HG02642 (cell line): Measurements from ENCODE around the gene TAPBPL.
A peak's percentile ranks its signal among the peaks of the same experiment; 100 is the strongest.
"Not testable (repeated sequence)": the region's sequence is repeated elsewhere in the genome, so short reads cannot be mapped to it uniquely, and the experiment has no call there.

Experiments used
- ATAC-seq: cut with Tn5 transposase; IDR thresholded peaks from one replicate; pipeline ENCODE4 v1.9.1; 2021; ENCODE audit warnings: mild to moderate bottlenecking; ENCODE audit not compliant: unreplicated experiment, poor library complexity

TAPBPL gene

GRCh38 chr12:6451348-6452244 lies at the start of gene TAPBPL:
TAPBPL (plus strand) TSS chr12:6452042; CDS start chr12:6452249, 207 bp downstream.
- peak; percentile 64 for ATAC-seq

GRCh38 chr12:6404390-6404789 lies 47.5 kb upstream of the TAPBPL start:
- no peak for ATAC-seq

- no peak for ATAC-seq
Observed at GRCh38 chr12:6405963-6406362, 45.9 kb upstream of the TAPBPL start.

- ATAC-seq = no peak
Observed at GRCh38 chr12:6407236-6407954, 44.4 kb upstream of the TAPBPL start.

GRCh38 chr12:6416596-6416995 lies 35.2 kb upstream of the TAPBPL start:
- ATAC-seq = no peak

- ATAC-seq = no peak
Observed at GRCh38 chr12:6418796-6419195, 33.0 kb upstream of the TAPBPL start.

- no peak for ATAC-seq
Observed at GRCh38 chr12:6420364-6420763, 31.5 kb upstream of the TAPBPL start.

- peak; percentile 38 for ATAC-seq
Observed at GRCh38 chr12:6423267-6424007, 28.4 kb upstream of the TAPBPL start.

- no peak for ATAC-seq
Observed at GRCh38 chr12:6424008-6424347, 27.9 kb upstream of the TAPBPL start.

- ATAC-seq = no peak
Observed at GRCh38 chr12:6424866-6425265, 27.0 kb upstream of the TAPBPL start.

GRCh38 chr12:6425590-6426531 lies 26.0 kb upstream of the TAPBPL start:
- ATAC-seq = no peak

GRCh38 chr12:6426882-6427671 lies 24.8 kb upstream of the TAPBPL start:
- peak; percentile 72 for ATAC-seq

- ATAC-seq = not testable (repeated sequence)
Observed at GRCh38 chr12:6427796-6428195, 24.0 kb upstream of the TAPBPL start.

- ATAC-seq = no peak
Observed at GRCh38 chr12:6428326-6428725, 23.5 kb upstream of the TAPBPL start.

GRCh38 chr12:6430124-6430989 lies 21.5 kb upstream of the TAPBPL start:
- ATAC-seq = no peak

GRCh38 chr12:6432991-6433390 lies 18.9 kb upstream of the TAPBPL start:
- no peak for ATAC-seq

- no peak for ATAC-seq
Observed at GRCh38 chr12:6434205-6435140, 17.4 kb upstream of the TAPBPL start.
